22Rv1 (cell line): ENCODE measurements around the gene HOXD9.

Experiments used
- H3K27ac ChIP-seq: fragments of 450-650 bp; 2 replicates; pipeline ENCODE4 v1.5.1; 2017
- ZFX ChIP-seq: fragments of 450-650 bp; IDR thresholded peaks from 2 replicates; pipeline ENCODE4 v1.6.1; 2017; ENCODE audit warnings: antibody characterized with exemption, borderline replicate concordance
- TF ChIP-seq, protein P1 (sequence below): fragments of 450-650 bp; IDR thresholded peaks from 2 replicates; pipeline ENCODE4 v1.5.1; 2017; ENCODE audit warnings: mild to moderate bottlenecking

HOXD9 gene

DNA sequence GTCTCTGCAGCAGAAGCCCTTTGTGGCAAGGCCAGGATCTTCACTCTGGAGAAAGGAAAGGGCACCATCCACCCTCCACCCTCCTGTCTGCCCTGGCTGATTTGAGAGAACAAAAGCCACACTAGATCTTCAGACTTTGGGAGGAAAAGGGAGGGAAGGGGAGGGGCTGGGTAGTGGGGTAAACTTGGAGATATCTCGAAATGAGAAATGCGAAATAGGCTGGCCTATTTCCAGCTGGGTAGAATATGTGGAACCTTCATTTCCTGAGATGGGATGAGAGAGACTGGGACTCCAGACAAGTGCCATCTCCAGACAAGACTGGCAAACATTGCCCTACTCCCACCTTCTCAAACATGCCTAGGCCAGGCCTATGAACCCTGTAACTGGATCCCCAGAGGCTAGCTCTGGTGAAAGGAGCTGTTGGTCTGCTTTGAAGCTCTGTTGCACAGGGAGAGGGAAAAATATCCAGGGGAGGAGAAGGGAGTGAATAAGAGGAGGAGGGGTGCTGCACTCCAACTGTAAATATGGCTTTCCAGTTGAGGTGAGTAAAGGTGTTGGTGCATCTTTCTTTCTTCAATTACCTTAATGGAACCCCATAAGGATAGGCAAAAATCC, 21.2 kb upstream of the HOXD9 start:
- H3K27ac ChIP-seq: no peak overlapping the region
- TF ChIP-seq, protein P1, sequence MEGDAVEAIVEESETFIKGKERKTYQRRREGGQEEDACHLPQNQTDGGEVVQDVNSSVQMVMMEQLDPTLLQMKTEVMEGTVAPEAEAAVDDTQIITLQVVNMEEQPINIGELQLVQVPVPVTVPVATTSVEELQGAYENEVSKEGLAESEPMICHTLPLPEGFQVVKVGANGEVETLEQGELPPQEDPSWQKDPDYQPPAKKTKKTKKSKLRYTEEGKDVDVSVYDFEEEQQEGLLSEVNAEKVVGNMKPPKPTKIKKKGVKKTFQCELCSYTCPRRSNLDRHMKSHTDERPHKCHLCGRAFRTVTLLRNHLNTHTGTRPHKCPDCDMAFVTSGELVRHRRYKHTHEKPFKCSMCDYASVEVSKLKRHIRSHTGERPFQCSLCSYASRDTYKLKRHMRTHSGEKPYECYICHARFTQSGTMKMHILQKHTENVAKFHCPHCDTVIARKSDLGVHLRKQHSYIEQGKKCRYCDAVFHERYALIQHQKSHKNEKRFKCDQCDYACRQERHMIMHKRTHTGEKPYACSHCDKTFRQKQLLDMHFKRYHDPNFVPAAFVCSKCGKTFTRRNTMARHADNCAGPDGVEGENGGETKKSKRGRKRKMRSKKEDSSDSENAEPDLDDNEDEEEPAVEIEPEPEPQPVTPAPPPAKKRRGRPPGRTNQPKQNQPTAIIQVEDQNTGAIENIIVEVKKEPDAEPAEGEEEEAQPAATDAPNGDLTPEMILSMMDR: no peak
- no peak for TF ChIP-seq ZFX

DNA sequence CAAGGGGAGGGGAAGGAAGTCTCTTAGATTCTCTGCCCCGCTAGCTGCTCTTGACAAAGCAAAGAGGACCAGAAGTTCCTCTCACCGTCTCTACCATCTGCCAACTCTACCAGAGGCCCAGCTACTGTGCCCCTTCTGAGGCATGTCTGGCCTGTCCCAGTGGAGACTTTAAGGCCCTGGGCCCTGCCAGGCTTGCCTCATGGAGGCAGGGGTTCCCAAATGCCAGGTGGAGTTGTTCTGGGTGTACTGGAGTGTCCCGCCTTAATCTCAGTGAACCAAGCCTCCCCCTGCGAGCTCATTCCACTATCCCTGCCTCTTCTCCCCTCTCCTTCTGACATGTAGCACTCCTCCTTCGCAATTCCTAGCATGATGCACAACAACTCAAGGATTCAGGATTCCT, 20.7 kb upstream of the HOXD9 start:
- TF ChIP-seq, protein P1: no peak
- no peak for TF ChIP-seq ZFX
- no peak overlapping the region for H3K27ac ChIP-seq

DNA sequence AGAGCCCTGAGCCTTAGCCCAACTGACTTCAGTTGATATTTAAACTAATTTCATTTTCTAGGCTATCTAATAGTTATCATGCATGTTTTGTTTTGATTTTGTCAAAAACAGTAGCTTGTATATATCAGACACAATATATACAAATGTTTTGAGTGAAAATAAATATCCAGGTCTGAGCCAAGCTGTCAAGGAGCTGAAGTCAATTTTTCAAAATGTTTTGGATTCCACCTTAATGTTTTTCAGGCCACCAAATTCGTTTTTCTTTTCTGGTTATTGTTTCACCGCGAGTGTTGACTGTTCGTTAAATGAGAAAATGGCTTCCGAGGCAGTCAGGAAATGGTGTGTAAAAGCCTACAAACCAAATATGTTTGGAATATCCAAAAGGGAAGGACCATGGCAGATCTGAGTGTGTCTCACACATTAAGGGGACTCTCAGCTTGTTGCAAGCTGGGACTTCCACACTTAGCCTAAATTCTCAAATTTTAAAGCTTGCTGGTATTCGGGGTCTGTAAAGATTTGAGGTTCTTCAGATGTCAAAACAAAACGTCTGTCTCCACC, 20.1 kb upstream of the HOXD9 start:
- H3K27ac ChIP-seq: no peak overlapping the region
- TF ChIP-seq ZFX: no peak
- TF ChIP-seq, protein P1: no peak

DNA sequence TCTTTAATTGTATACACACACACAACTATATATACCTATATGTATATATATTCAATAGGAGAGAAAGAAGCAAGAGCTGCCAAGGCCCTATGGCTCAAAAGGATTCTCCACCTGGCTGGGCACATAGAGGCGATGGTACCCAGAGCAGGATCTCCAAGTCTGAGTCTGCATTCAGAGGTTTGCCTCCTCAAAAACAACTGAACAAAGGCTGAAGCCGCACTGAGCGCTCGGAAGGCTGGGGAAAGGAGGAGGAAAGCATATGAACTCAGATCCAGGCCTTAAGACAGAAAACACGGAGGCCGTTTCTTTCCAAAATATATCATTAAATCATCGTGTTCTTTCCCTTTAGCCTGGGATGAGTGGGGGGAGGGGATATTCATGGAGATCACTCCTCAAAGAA, 19.3 kb upstream of the HOXD9 start:
- no peak overlapping the region for H3K27ac ChIP-seq
- TF ChIP-seq, protein P1: no peak
- TF ChIP-seq ZFX: no peak

DNA sequence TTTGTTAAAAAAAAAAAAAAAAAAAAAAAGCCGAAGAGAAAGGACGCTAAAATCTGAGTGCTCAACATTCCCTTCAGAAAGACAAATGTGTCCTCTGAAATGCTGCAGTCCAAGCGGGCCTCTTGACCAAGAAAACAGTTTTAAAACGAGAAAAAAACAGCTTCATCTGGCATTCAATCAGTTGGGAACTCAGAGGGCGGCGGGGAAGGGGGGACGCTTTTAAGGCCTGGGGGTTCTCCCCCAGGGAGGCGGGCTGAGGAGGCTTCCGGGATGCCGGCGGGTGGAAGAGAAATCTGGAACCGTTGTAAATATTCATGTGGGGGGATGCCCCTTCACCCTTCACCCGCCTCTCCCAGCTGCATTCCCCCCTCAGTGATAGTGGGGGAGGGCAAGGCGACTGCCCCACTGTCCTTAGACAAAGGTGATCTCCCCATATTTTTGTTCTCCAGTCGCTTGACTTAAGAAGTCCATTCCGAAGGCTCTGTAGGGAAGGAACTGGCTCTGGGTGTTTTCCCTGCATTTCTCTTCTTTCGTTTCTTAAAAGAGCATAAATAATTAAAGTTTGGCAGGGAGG, 18.7 kb upstream of the HOXD9 start:
- H3K27ac ChIP-seq: no peak overlapping the region

GRCh38 chr2:176104316-176105077, 18.0 kb upstream of the HOXD9 start:
- H3K27ac ChIP-seq: no peak overlapping the region
- TF ChIP-seq, protein P1: no peak
- TF ChIP-seq ZFX: no peak

More for the DNA sequence above, 18.7 kb upstream of the HOXD9 start:
- TF ChIP-seq, protein P1: no peak
- TF ChIP-seq ZFX: no peak
